Breast epithelium (tissue), 3 donors: Measurements from ENCODE around the gene IGSF21.

Experiments used
- CTCF ChIP-seq, 3 donors: fragments of 450-650 bp; IDR thresholded peaks; one replicate each; pipeline ENCODE4 v1.5.1; 2016 to 2017; ENCODE audit warnings: antibody characterized with exemption in 3 of 3, mild to moderate bottlenecking in 3 of 3, moderate library complexity in 3 of 3
- POLR2A ChIP-seq: fragments of 450-650 bp; IDR thresholded peaks from one replicate; pipeline ENCODE4 v1.6.1; 2016; ENCODE audit warnings: antibody characterized with exemption, mild to moderate bottlenecking, moderate library complexity
- POLR2AphosphoS5 ChIP-seq, 3 donors: sonication (generic); formaldehyde crosslinking; IDR thresholded peaks; one replicate each; pipeline ENCODE4 v1.6.1; 2017; ENCODE audit warnings: antibody characterized with exemption in 3 of 3

- no peak for TF ChIP-seq CTCF (IDR thresholded peaks at IDR 0.05)
- TF ChIP-seq POLR2A: no peak
- TF ChIP-seq POLR2AphosphoS5 (IDR thresholded peaks at IDR 0.05): no peak
These were observed 177.9 kb downstream of the IGSF21 start for GRCh38 chr1:18285538-18285924.
